ENCODE measurements around the gene ALDOA. TPM values are rescaled to one million over a fixed set of nuclear protein-coding genes. Genes with fewer than 3 reads are reported as not detected.

ALDOA gene
- total and polyA plus RNA-seq, 9 of the 15 experiments (the other 6 are each of a cell fraction or from before 2014, with no cell fraction given) = 311 to 2,224 (median 1,293) TPM

DNA sequence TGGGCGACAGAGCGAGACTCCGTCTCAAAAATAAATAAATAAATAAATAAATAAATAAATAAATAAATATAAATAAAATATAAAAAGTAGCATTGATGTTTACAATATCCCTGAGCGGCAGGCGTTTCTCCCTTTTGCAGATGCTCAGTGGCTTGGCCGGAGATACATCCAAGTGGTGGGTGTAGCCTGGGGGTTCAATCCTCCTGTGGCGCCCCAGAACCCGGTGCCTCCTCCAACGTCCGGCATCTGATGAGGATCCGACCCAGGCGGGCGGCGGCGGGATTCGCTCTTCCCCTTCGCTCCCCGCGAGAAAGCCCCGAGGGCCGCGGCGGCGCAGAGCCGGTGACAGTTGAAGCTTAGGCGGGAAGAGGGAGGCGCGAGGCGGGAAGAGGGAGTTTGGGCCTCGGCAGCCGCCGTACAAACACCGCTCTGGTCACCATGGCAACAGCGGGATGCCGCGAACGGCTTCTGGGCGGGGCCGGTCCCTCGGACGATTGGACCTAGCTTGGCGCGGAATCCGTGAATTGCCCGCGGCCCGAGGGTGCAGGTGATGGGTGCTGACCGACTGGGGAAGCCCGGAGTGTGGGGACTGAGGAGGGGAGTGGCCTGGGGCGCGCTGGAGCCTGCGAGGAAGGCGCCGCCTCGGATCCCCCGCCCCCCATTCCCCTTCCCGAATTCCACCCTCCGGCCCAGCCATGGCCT, 12.7 kb upstream of the ALDOA start (continued):
- TF ChIP-seq ZNF133 (CRISPR knock-in tag; IDR thresholded peaks at IDR 0.05) (no peak), MAFG (tag; conservative IDR thresholded peaks at IDR 0.05) (no peak), ESRRB (CRISPR knock-in tag; IDR thresholded peaks at IDR 0.05; ENCODE audit: borderline replicate concordance) (no peak), EWSR1 (IDR thresholded peaks at IDR 0.05; ENCODE audit: borderline replicate concordance, low read depth, partially characterized antibody) (no peak), TFAP4 (CRISPR knock-in tag; IDR thresholded peaks at IDR 0.05; ENCODE audit: borderline replicate concordance) (peak; percentile 92), HNRNPH1 (optimal IDR thresholded peaks at IDR 0.05; ENCODE audit: low read depth, low read length) (no peak), ZNF609 (CRISPR knock-in tag; IDR thresholded peaks at IDR 0.05; ENCODE audit: borderline replicate concordance) (no peak; the same call in 1 of the 2 replicates), RERE (CRISPR knock-in tag; IDR thresholded peaks at IDR 0.05; ENCODE audit: borderline replicate concordance) (peak; percentile 89), KDM1A (IDR thresholded peaks at IDR 0.05) (peak in 1 of 2 experiments; percentile 21; a peak in 1 of 4 replicates), HSF4 (CRISPR knock-in tag; IDR thresholded peaks at IDR 0.05; ENCODE audit: borderline replicate concordance) (no peak), ZBTB9 (CRISPR knock-in tag; IDR thresholded peaks at IDR 0.05) (no peak)
- TF ChIP-seq, protein P1, sequence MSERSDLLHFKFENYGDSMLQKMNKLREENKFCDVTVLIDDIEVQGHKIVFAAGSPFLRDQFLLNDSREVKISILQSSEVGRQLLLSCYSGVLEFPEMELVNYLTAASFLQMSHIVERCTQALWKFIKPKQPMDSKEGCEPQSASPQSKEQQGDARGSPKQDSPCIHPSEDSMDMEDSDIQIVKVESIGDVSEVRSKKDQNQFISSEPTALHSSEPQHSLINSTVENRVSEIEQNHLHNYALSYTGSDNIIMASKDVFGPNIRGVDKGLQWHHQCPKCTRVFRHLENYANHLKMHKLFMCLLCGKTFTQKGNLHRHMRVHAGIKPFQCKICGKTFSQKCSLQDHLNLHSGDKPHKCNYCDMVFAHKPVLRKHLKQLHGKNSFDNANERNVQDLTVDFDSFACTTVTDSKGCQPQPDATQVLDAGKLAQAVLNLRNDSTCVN (CRISPR knock-in tag; IDR thresholded peaks at IDR 0.05) = no peak

Data from K562 (cell line).